ENCODE data around the gene TMEM218.

Gene TMEM218

GRCh38 chr11:125079151-125079877 lies 32.1 kb downstream of the TMEM218 start:
- H3K4me3 ChIP-seq (ENCODE audit: low read depth, low read length): no peak overlapping the region
- in situ Hi-C loops (cut with HindIII; ENCODE audit: low sequenced_read_pairs): no loop called here
- DNase-seq (ENCODE audit: low read depth, low spot score): peak; percentile 72
- TF ChIP-seq CTCF (IDR thresholded peaks at IDR 0.05; ENCODE audit: low read depth, low read length): no peak

- no peak for TF ChIP-seq CTCF (IDR thresholded peaks at IDR 0.05; ENCODE audit: low read depth, low read length)
- no peak overlapping the region for H3K4me3 ChIP-seq (ENCODE audit: low read depth, low read length)
- no peak for DNase-seq (ENCODE audit: low read depth, low spot score)
- in situ Hi-C loops (cut with HindIII; ENCODE audit: low sequenced_read_pairs): no loop called here
Measured at GRCh38 chr11:125078516-125079140, 32.8 kb downstream of the TMEM218 start.

GRCh38 chr11:125078016-125078415 lies 33.4 kb downstream of the TMEM218 start:
- no peak for DNase-seq (ENCODE audit: low read depth, low spot score)
- no peak overlapping the region for H3K4me3 ChIP-seq (ENCODE audit: low read depth, low read length)
- in situ Hi-C loops (cut with HindIII; ENCODE audit: low sequenced_read_pairs): no loop called here
- no peak for TF ChIP-seq CTCF (IDR thresholded peaks at IDR 0.05; ENCODE audit: low read depth, low read length)

- in situ Hi-C loops (cut with HindIII; ENCODE audit: low sequenced_read_pairs): no loop called here
- no peak overlapping the region for H3K4me3 ChIP-seq (ENCODE audit: low read depth, low read length)
- no peak for DNase-seq (ENCODE audit: low read depth, low spot score)
- no peak for TF ChIP-seq CTCF (IDR thresholded peaks at IDR 0.05; ENCODE audit: low read depth, low read length)
Measured at GRCh38 chr11:125076378-125076945, 35.0 kb downstream of the TMEM218 start.

GRCh38 chr11:125075900-125076317 lies 35.5 kb downstream of the TMEM218 start:
- in situ Hi-C loops (cut with HindIII; ENCODE audit: low sequenced_read_pairs): no loop called here
- no peak overlapping the region for H3K4me3 ChIP-seq (ENCODE audit: low read depth, low read length)
- TF ChIP-seq CTCF (IDR thresholded peaks at IDR 0.05; ENCODE audit: low read depth, low read length): no peak
- no peak for DNase-seq (ENCODE audit: low read depth, low spot score)

- in situ Hi-C loops (cut with HindIII; ENCODE audit: low sequenced_read_pairs): no loop called here
- DNase-seq (ENCODE audit: low read depth, low spot score): no peak
- no peak overlapping the region for H3K4me3 ChIP-seq (ENCODE audit: low read depth, low read length)
- no peak for TF ChIP-seq CTCF (IDR thresholded peaks at IDR 0.05; ENCODE audit: low read depth, low read length)
Measured at GRCh38 chr11:125075242-125075625, 36.2 kb downstream of the TMEM218 start.
